Endothelial cell of umbilical vein (primary cell): ENCODE measurements around the gene KLF8. TPM values are rescaled to one million over a fixed set of nuclear protein-coding genes. Genes with fewer than 3 reads are reported as not detected.

Experiments
- BruUV-seq: library from RNA; stranded (reverse); fragments of 400-500 nt; replicated peaks from 2 replicates; lab custom pipeline; 2021; lab: Mats Ljungman, UMichigan
- CTCF ChIA-PET: fragments of 300-600, 350-600 bp; sonication (Branson Sonifier 250); formaldehyde crosslinking; loops from one replicate; lab custom pipeline; 2021; ENCODE audit warnings: antibody characterized with exemption, inconsistent platforms; lab: Charles Lee
- POLR2A ChIA-PET: fragments of 300-600, 350-600 bp; sonication (Branson Sonifier 250); formaldehyde crosslinking; loops from one replicate; lab custom pipeline; 2021; ENCODE audit warnings: antibody characterized with exemption, inconsistent platforms; lab: Charles Lee
- DNase-seq: peaks from one replicate; pipeline ENCODE4 v3.0.0-alpha.2; 2011; ENCODE audit warnings: low read depth, low spot score
- FAIRE-seq: peaks from 2 replicates; lab custom pipeline; 2011; peaks lifted over from hg19 to GRCh38; lab: Jason Lieb, UNC
- H2AFZ ChIP-seq: 2 replicates; pipeline ENCODE4 v1.6.0; 2012; ENCODE audit warnings: low read depth, low read length, control low read depth, inconsistent platforms
- H3K27ac ChIP-seq: 2 replicates; pipeline ENCODE4 v1.5.1; 2011; ENCODE audit warnings: low read depth, mild to moderate bottlenecking, control low read depth, low read length, moderate library complexity; ENCODE audit not compliant: insufficient read depth
- H3K27me3 ChIP-seq, 2 experiments: 2 replicates each; pipeline versions ENCODE4 v1.6.0 to v1.6.1; 2011; ENCODE audit warnings: low read length in 2 of 2, mixed read lengths in 1 of 2; ENCODE audit not compliant: control insufficient read depth in 2 of 2, insufficient read depth in 2 of 2
- H3K36me3 ChIP-seq, 2 experiments: 2 replicates in 1 of 2; 3 replicates in 1 of 2; pipeline ENCODE4 v1.5.1; 2011; ENCODE audit warnings: low read length in 2 of 2, mild to moderate bottlenecking in 1 of 2, moderate library complexity in 1 of 2; ENCODE audit not compliant: control insufficient read depth in 2 of 2, insufficient read depth in 2 of 2; ENCODE audit errors: extremely low read depth in 1 of 2
- H3K4me1 ChIP-seq: 3 replicates; pipeline ENCODE4 v1.5.1; 2011; ENCODE audit warnings: mild to moderate bottlenecking, low read length; ENCODE audit not compliant: control insufficient read depth, insufficient read depth; ENCODE audit errors: extremely low read depth
- H3K4me2 ChIP-seq: 2 replicates; pipeline ENCODE4 v1.6.1; 2011; ENCODE audit warnings: low read length, control low read depth, mixed read lengths; ENCODE audit not compliant: insufficient read depth
- H3K4me3 ChIP-seq, 3 experiments: fragments of 200-600 bp in 1 of 3; sonication (generic), shearing (Covaris generic) in 1 of 3; replicated peaks in 1 of 3; 2 replicates each; pipeline ENCODE4 v1.5.1; 2011 to 2016; ENCODE audit warnings: control low read depth in 3 of 3, low read length in 3 of 3, mild to moderate bottlenecking in 2 of 3, inconsistent platforms in 1 of 3, low read depth in 1 of 3, moderate library complexity in 1 of 3; ENCODE audit not compliant: insufficient read depth in 1 of 3
- H3K79me2 ChIP-seq: 2 replicates; pipeline ENCODE4 v1.6.0; 2012; ENCODE audit warnings: low read length, inconsistent platforms; ENCODE audit not compliant: control insufficient read depth, insufficient read depth
- H3K9ac ChIP-seq: replicated peaks from 2 replicates; pipeline ENCODE3; 2011; ENCODE audit warnings: low read length, control low read depth; ENCODE audit not compliant: insufficient read depth; ENCODE audit errors: extremely low read depth
- H3K9me1 ChIP-seq: replicated peaks from 3 replicates; pipeline ENCODE4 v1.6.0; 2011; ENCODE audit warnings: mild to moderate bottlenecking, low read length; ENCODE audit not compliant: control insufficient read depth, insufficient read depth; ENCODE audit errors: extremely low read depth
- H3K9me3 ChIP-seq: replicated peaks from 2 replicates; pipeline ENCODE4 v1.5.1; 2012; ENCODE audit warnings: low read length, inconsistent platforms; ENCODE audit not compliant: control insufficient read depth, insufficient read depth
- H4K20me1 ChIP-seq: replicated peaks from 2 replicates; pipeline ENCODE3; 2011; ENCODE audit warnings: mild to moderate bottlenecking, low read length; ENCODE audit not compliant: control insufficient read depth, insufficient read depth; ENCODE audit errors: extremely low read depth
- EZH2 ChIP-seq: IDR thresholded peaks from 2 replicates; pipeline ENCODE4 v1.6.1; 2012; ENCODE audit warnings: borderline replicate concordance, low read depth, mild to moderate bottlenecking, moderate library complexity, low read length, inconsistent platforms; ENCODE audit not compliant: severe bottlenecking
- FOS ChIP-seq: IDR thresholded peaks from 2 replicates; pipeline ENCODE4 v1.6.1; 2011; ENCODE audit warnings: mild to moderate bottlenecking, low read length, moderate library complexity, borderline replicate concordance; ENCODE audit not compliant: insufficient read depth
- GATA2 ChIP-seq: IDR thresholded peaks from 2 replicates; pipeline ENCODE4 v1.7.0; 2011; ENCODE audit warnings: low read depth, mild to moderate bottlenecking, moderate library complexity, mixed read lengths, low read length; ENCODE audit not compliant: insufficient read length, insufficient read depth
- JUN ChIP-seq: IDR thresholded peaks from 2 replicates; pipeline ENCODE4 v1.6.1; 2011; ENCODE audit warnings: borderline replicate concordance, low read depth; ENCODE audit not compliant: insufficient read length, insufficient read depth
- MYC ChIP-seq: IDR thresholded peaks from one replicate; pipeline ENCODE4 v1.6.1; 2011; ENCODE audit warnings: mild to moderate bottlenecking, low read depth, low read length
- POLR2A ChIP-seq: IDR thresholded peaks from 2 replicates; pipeline ENCODE4 v1.6.1; 2012; ENCODE audit warnings: low read depth, mild to moderate bottlenecking, control low read depth, low read length
- POLR2AphosphoS5 ChIP-seq: IDR thresholded peaks from 2 replicates; pipeline ENCODE4 v1.6.1; 2012; ENCODE audit warnings: low read depth, mild to moderate bottlenecking, control low read depth, low read length, moderate library complexity; ENCODE audit not compliant: insufficient read depth
- dilution Hi-C: fragments of 300-500 bp; cut with MboI; formaldehyde crosslinking; loops from one replicate; pipeline ENCODE4 v1.15.0; 2019; ENCODE audit warnings: low sequenced_read_pairs; ENCODE audit not compliant: extremely low pct_ligation_motif_present
- intact Hi-C: fragments of 100-400 bp; cut with micrococcal nuclease; formaldehyde crosslinking; loops from one replicate; pipeline ENCODE4 v1.10.0; 2022
- polyA plus RNA-seq, 4 experiments: library from polyadenylated mRNA; depleted of rRNA in 3 of 4; stranded (reverse) in 3 of 4; unstranded in 1 of 4; fragments of >200 nt; gene quantifications; 2 replicates each; pipeline versions ENCODE4 v1.2.1 to v1.2.3, GENCODE V29; 2011 to 2012; ENCODE audit warnings: missing spikeins in 1 of 4
- total RNA-seq: library from RNA; stranded (reverse); gene quantifications from 2 replicates; pipeline ENCODE4 v1.2.3, GENCODE V29; 2021
- TF ChIP-seq, protein P1 (sequence below), 2 donors: IDR thresholded peaks; 1 replicate in 1 of 2; 2 replicates in 1 of 2; pipeline ENCODE4 v1.5.1; 2011; ENCODE audit warnings: low read length in 2 of 2, mild to moderate bottlenecking in 2 of 2, moderate library complexity in 2 of 2, control low read depth in 1 of 2, inconsistent platforms in 1 of 2, low read depth in 1 of 2; ENCODE audit not compliant: insufficient read depth in 1 of 2; ENCODE audit errors: extremely low read depth in 1 of 2
- TF ChIP-seq, protein P2 (sequence below): IDR thresholded peaks from 2 replicates; pipeline ENCODE4 v1.6.1; 2011; ENCODE audit not compliant: insufficient read depth, insufficient read length

The KLF8 gene
- total and polyA plus RNA-seq, 2 donors (not counting 3 experiments of a cell fraction or from before 2014, with no cell fraction given), result 1.0 to 2.0 TPM

DNA sequence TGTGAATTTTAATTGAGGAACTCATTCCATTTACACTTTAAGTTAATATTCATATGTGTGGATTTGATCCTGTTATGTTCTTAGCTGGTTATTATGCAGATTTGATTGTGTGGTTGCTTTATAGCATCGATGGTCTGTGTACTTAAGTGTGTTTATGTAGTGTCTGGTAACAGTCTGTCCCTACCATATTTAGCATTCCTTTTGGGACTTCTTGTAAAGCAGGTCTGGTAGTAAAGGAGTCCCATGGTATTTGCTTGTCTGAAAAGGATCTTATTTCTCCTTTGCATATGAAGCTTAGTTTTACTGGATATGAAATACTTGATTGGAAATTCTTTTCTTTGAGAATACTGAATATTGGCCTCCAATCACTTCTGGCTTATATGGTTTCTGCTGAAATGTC, 76.6 kb downstream of the KLF8 start:
- H3K4me3 ChIP-seq, result no peak overlapping the region
- H2AFZ ChIP-seq, result no peak overlapping the region
- FAIRE-seq (no peak), DNase-seq (no peak)
- no peaks in the 10 kb centered on the region for H4K20me1 ChIP-seq
- H3K9me3 ChIP-seq, result no peaks in the 10 kb centered on the region
- TF ChIP-seq, protein P1, sequence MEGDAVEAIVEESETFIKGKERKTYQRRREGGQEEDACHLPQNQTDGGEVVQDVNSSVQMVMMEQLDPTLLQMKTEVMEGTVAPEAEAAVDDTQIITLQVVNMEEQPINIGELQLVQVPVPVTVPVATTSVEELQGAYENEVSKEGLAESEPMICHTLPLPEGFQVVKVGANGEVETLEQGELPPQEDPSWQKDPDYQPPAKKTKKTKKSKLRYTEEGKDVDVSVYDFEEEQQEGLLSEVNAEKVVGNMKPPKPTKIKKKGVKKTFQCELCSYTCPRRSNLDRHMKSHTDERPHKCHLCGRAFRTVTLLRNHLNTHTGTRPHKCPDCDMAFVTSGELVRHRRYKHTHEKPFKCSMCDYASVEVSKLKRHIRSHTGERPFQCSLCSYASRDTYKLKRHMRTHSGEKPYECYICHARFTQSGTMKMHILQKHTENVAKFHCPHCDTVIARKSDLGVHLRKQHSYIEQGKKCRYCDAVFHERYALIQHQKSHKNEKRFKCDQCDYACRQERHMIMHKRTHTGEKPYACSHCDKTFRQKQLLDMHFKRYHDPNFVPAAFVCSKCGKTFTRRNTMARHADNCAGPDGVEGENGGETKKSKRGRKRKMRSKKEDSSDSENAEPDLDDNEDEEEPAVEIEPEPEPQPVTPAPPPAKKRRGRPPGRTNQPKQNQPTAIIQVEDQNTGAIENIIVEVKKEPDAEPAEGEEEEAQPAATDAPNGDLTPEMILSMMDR (IDR thresholded peaks at IDR 0.05; ENCODE audit: extremely low read depth in 1 of 2, insufficient read depth in 1 of 2, low read depth in 1 of 2, low read length in 2 of 2), result no peak
- TF ChIP-seq GATA2, result no peak
- TF ChIP-seq, protein P2, sequence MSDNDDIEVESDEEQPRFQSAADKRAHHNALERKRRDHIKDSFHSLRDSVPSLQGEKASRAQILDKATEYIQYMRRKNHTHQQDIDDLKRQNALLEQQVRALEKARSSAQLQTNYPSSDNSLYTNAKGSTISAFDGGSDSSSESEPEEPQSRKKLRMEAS, result no peak
- no peaks in the 10 kb centered on the region for H3K79me2 ChIP-seq
- CTCF ChIA-PET, result no interaction called here
- no peaks in the 10 kb centered on the region for H3K27me3 ChIP-seq
- H3K36me3 ChIP-seq, result no peaks in the 10 kb centered on the region
- H3K4me2 ChIP-seq, result no peak overlapping the region
- intact Hi-C loops (no loop called here), dilution Hi-C loops (no loop called here)
- H3K9ac ChIP-seq, result no peak overlapping the region
- BruUV-seq, result no TSS peak
- H3K4me1 ChIP-seq, result no peaks in the 10 kb centered on the region
- POLR2A ChIA-PET, result no interaction called here
- no peak overlapping the region for H3K27ac ChIP-seq
- H3K9me1 ChIP-seq, result no peaks in the 10 kb centered on the region

DNA sequence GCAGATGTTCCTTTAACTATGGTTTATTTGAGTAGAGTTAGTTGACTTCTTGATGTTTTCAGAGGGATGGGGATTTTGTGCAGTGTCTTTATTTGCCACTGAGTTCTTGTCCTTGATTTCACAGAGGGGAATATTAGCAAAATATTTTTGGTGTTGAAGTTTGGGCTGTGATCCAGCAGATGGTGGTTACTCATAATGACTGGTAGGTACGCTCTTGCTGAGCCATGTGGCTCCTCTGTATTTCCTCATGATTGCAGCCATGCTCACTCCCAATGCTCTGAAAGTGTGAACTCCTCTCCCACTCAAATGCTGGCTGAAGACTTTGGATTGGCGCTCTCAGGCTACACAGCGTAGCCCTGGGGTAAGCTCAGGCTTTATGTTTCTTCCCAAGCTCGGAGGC, 77.7 kb downstream of the KLF8 start:
- H3K27ac ChIP-seq, result no peak overlapping the region
- FAIRE-seq, result no peak
- H3K4me3 ChIP-seq, result no peak overlapping the region
- no peak overlapping the region for H3K9ac ChIP-seq
- no peaks in the 10 kb centered on the region for H4K20me1 ChIP-seq
- DNase-seq, result no peak
- H3K36me3 ChIP-seq, result no peaks in the 10 kb centered on the region
- no peak overlapping the region for H2AFZ ChIP-seq
- dilution Hi-C loops, result no loop called here
- TF ChIP-seq POLR2AphosphoS5 (no peak), POLR2A (no peak), EZH2 (no peak), GATA2 (no peak), MYC (no peak), FOS (no peak), JUN (no peak)
- TF ChIP-seq, protein P1 (IDR thresholded peaks at IDR 0.05; ENCODE audit: extremely low read depth in 1 of 2, insufficient read depth in 1 of 2, low read depth in 1 of 2, low read length in 2 of 2), result no peak
- TF ChIP-seq, protein P2, result no peak
- intact Hi-C loops, result no loop called here
- no peaks in the 10 kb centered on the region for H3K27me3 ChIP-seq
- H3K4me1 ChIP-seq, result no peaks in the 10 kb centered on the region
- no peaks in the 10 kb centered on the region for H3K9me3 ChIP-seq
- ChIA-PET POLR2A (no interaction called here), CTCF (no interaction called here)
- H3K4me2 ChIP-seq, result no peak overlapping the region
- no TSS peak for BruUV-seq
- no peaks in the 10 kb centered on the region for H3K9me1 ChIP-seq
- no peaks in the 10 kb centered on the region for H3K79me2 ChIP-seq
